HepG2 (cell line): Measurements from ENCODE around the gene WDR19. TPM values are rescaled to one million over a fixed set of nuclear protein-coding genes. Genes with fewer than 3 reads are reported as not detected.

Experiments
- DPF2 ChIP-seq: sonication (generic); formaldehyde crosslinking; IDR thresholded peaks from 2 replicates; pipeline ENCODE4 v1.4.0; 2020; ENCODE audit warnings: mild to moderate bottlenecking, low read depth, missing genetic modification reagents, borderline replicate concordance
- FUBP1 ChIP-seq: sonication (generic); formaldehyde crosslinking; IDR thresholded peaks from 2 replicates; pipeline ENCODE4 v1.5.1; 2020; ENCODE audit warnings: missing genetic modification reagents, mild to moderate bottlenecking, borderline replicate concordance
- HNF4G ChIP-seq, 2 experiments: sonication (generic) in 1 of 2; formaldehyde crosslinking in 1 of 2; IDR thresholded peaks; 2 replicates each; pipeline versions ENCODE4 v1.4.0 to v1.6.1; 2011 to 2020; ENCODE audit warnings: borderline replicate concordance in 2 of 2, low read depth in 2 of 2, mild to moderate bottlenecking in 2 of 2, low read length in 1 of 2, missing genetic modification reagents in 1 of 2, moderate library complexity in 1 of 2
- POLR2A ChIP-seq, 2 experiments: IDR thresholded peaks; 2 replicates each; pipeline ENCODE4 v1.6.1; 2011; ENCODE audit warnings: low read depth in 2 of 2, low read length in 2 of 2, mild to moderate bottlenecking in 1 of 2, moderate library complexity in 1 of 2; ENCODE audit not compliant: insufficient read depth in 1 of 2
- SNAPC2 ChIP-seq: sonication (generic); formaldehyde crosslinking; IDR thresholded peaks from 2 replicates; pipeline ENCODE4 v1.8.1; 2022; ENCODE audit warnings: mild to moderate bottlenecking, missing genetic modification reagents
- SP2 ChIP-seq: sonication (generic); formaldehyde crosslinking; IDR thresholded peaks from 2 replicates; pipeline ENCODE4 v1.5.1; 2020; ENCODE audit warnings: mild to moderate bottlenecking, missing genetic modification reagents
- ZC3H13 ChIP-seq: sonication (generic); formaldehyde crosslinking; IDR thresholded peaks from 2 replicates; pipeline ENCODE4 v1.8.1; 2023; ENCODE audit warnings: mild to moderate bottlenecking, missing genetic modification reagents, moderate library complexity
- ZNF160 ChIP-seq: sonication (generic); formaldehyde crosslinking; IDR thresholded peaks from 2 replicates; pipeline ENCODE4 v1.8.0; 2022; ENCODE audit warnings: mild to moderate bottlenecking, inconsistent platforms, missing genetic modification reagents
- ZNF256 ChIP-seq: sonication (generic); formaldehyde crosslinking; conservative IDR thresholded peaks from 2 replicates; pipeline ENCODE4 v1.4.0; 2020; ENCODE audit warnings: missing genetic modification reagents
- ZNF292 ChIP-seq: sonication (generic); formaldehyde crosslinking; IDR thresholded peaks from 2 replicates; pipeline ENCODE4 v1.8.1; 2022; ENCODE audit warnings: mild to moderate bottlenecking, low read depth, missing genetic modification reagents, borderline replicate concordance
- ZNF501 ChIP-seq: sonication (generic); formaldehyde crosslinking; IDR thresholded peaks from 2 replicates; pipeline ENCODE4 v1.5.1; 2020; ENCODE audit warnings: mild to moderate bottlenecking, moderate library complexity, missing genetic modification reagents
- ZNF580 ChIP-seq: IDR thresholded peaks from 2 replicates; pipeline ENCODE4 v1.6.1; 2016; ENCODE audit warnings: low read depth, borderline replicate concordance
- ZNF670 ChIP-seq: sonication (generic); formaldehyde crosslinking; IDR thresholded peaks from 2 replicates; pipeline ENCODE4 v1.8.0; 2022; ENCODE audit warnings: mild to moderate bottlenecking, missing genetic modification reagents, borderline replicate concordance
- ZNF704 ChIP-seq: sonication (generic); formaldehyde crosslinking; IDR thresholded peaks from 2 replicates; pipeline ENCODE4 v1.8.1; 2023; ENCODE audit warnings: mild to moderate bottlenecking, inconsistent platforms, moderate library complexity, missing genetic modification reagents, borderline replicate concordance
- ZNF749 ChIP-seq: sonication (generic); formaldehyde crosslinking; IDR thresholded peaks from 2 replicates; pipeline ENCODE4 v1.8.0; 2022; ENCODE audit warnings: mild to moderate bottlenecking, missing genetic modification reagents, moderate library complexity, borderline replicate concordance
- ZZZ3 ChIP-seq: sonication (generic); formaldehyde crosslinking; IDR thresholded peaks from 2 replicates; pipeline ENCODE4 v1.4.0; 2020; ENCODE audit warnings: missing genetic modification reagents, mild to moderate bottlenecking, borderline replicate concordance
- polyA plus RNA-seq, 8 experiments: library from polyadenylated mRNA; depleted of rRNA in 3 of 8; stranded (reverse) in 7 of 8; unstranded in 1 of 8; fragments of >200 nt; fragmentation: Illumina TruSeq in 4 of 8; extraction: Trizol in 4 of 8; gene quantifications; 2 replicates each; pipeline versions ENCODE4 v1.2.1 to v1.2.3, GENCODE V29; 2011 to 2016; ENCODE audit warnings: low read depth in 4 of 8, missing spikeins in 1 of 8, mixed read lengths in 1 of 8; ENCODE audit not compliant: insufficient read depth in 1 of 8
- total RNA-seq, 5 experiments: library from RNA; depleted of rRNA; stranded (reverse); fragments of >200 nt; fragmentation: Illumina TruSeq; extraction: Trizol; gene quantifications; 2 replicates each; pipeline ENCODE4 v1.2.3, GENCODE V29; 2016; ENCODE audit warnings: low read depth in 1 of 5
- TF ChIP-seq, protein P1 (sequence below), 2 experiments: sonication (generic) in 1 of 2; formaldehyde crosslinking in 1 of 2; IDR thresholded peaks; 2 replicates each; pipeline versions ENCODE4 v1.5.1 to v1.6.1; 2011 to 2020; ENCODE audit warnings: borderline replicate concordance in 1 of 2, low read depth in 1 of 2, low read length in 1 of 2, mild to moderate bottlenecking in 1 of 2, missing genetic modification reagents in 1 of 2, moderate library complexity in 1 of 2
- TF ChIP-seq, protein P2 (sequence below): sonication (generic); formaldehyde crosslinking; IDR thresholded peaks from 2 replicates; pipeline ENCODE4 v1.4.0; 2020; ENCODE audit warnings: missing genetic modification reagents, borderline replicate concordance

Gene WDR19
- total and polyA plus RNA-seq, 2 of the 13 experiments (the other 11 are each of a cell fraction or from before 2014, with no cell fraction given) = 22.9 to 34.1 TPM

DNA sequence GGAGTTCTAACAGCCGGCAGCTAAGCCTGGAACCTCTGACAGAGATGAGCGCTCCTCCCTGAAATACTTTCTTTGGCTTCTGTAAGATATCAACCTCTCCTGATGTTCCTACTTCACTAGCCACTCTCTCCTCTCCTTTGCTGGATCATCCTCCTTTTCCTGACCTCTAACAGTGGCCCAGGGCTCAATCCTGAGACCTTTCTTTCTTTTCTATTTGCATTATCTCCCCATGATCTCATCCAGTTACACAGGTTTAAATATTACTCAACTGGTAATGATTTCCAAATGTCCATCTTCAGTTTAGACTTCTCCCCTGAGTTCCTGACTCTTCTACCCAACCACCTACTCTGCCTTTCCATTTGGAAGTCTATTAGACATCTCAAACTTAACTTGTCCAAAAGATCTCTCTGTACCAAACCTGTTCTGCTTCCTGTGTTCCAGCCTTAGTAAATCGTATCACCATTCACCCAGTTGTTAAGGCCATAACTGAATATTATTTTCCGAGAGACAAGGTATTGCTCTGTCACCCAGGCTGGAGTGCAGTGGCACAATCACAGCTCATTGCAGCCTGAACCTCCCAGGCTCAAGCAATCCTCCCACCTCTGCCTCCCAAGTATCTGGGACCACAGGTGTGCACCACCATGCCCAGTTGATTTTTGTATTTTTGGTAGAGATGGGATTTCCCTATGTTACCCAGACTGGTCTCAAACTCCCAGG is 142.7 kb downstream of the WDR19 start (continued):
- TF ChIP-seq ZNF704 (no peak), ZZZ3 (CRISPR knock-in tag) (no peak), SNAPC2 (CRISPR knock-in tag) (peak; percentile 61; the same call in 1 of the 2 replicates), DPF2 (CRISPR knock-in tag) (no peak), HNF4G (IDR thresholded peaks at IDR 0.05; ENCODE audit: borderline replicate concordance, low read depth, low read length) (no peak), HNF4G (CRISPR knock-in tag; IDR thresholded peaks at IDR 0.05; ENCODE audit: borderline replicate concordance, low read depth) (no peak), POLR2A (IDR thresholded peaks at IDR 0.05; ENCODE audit: insufficient read depth in 1 of 2, low read depth in 2 of 2, low read length in 2 of 2) (no peak), ZNF580 (CRISPR knock-in tag) (no peak), FUBP1 (CRISPR knock-in tag) (no peak), ZC3H13 (no peak), ZNF501 (CRISPR knock-in tag) (no peak), ZNF749 (CRISPR knock-in tag) (no peak), ZNF256 (CRISPR knock-in tag) (no peak), ZNF160 (CRISPR knock-in tag) (no peak), ZNF292 (no peak), ZNF670 (CRISPR knock-in tag) (no peak), SP2 (CRISPR knock-in tag) (no peak)
- TF ChIP-seq, protein P1, sequence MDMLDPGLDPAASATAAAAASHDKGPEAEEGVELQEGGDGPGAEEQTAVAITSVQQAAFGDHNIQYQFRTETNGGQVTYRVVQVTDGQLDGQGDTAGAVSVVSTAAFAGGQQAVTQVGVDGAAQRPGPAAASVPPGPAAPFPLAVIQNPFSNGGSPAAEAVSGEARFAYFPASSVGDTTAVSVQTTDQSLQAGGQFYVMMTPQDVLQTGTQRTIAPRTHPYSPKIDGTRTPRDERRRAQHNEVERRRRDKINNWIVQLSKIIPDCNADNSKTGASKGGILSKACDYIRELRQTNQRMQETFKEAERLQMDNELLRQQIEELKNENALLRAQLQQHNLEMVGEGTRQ (IDR thresholded peaks at IDR 0.05; ENCODE audit: low read depth, low read length) = no peak
- TF ChIP-seq, protein P1 (CRISPR knock-in tag; IDR thresholded peaks at IDR 0.05; ENCODE audit: borderline replicate concordance) = peak; percentile 28; the same call in 1 of the 2 replicates
- TF ChIP-seq, protein P2, sequence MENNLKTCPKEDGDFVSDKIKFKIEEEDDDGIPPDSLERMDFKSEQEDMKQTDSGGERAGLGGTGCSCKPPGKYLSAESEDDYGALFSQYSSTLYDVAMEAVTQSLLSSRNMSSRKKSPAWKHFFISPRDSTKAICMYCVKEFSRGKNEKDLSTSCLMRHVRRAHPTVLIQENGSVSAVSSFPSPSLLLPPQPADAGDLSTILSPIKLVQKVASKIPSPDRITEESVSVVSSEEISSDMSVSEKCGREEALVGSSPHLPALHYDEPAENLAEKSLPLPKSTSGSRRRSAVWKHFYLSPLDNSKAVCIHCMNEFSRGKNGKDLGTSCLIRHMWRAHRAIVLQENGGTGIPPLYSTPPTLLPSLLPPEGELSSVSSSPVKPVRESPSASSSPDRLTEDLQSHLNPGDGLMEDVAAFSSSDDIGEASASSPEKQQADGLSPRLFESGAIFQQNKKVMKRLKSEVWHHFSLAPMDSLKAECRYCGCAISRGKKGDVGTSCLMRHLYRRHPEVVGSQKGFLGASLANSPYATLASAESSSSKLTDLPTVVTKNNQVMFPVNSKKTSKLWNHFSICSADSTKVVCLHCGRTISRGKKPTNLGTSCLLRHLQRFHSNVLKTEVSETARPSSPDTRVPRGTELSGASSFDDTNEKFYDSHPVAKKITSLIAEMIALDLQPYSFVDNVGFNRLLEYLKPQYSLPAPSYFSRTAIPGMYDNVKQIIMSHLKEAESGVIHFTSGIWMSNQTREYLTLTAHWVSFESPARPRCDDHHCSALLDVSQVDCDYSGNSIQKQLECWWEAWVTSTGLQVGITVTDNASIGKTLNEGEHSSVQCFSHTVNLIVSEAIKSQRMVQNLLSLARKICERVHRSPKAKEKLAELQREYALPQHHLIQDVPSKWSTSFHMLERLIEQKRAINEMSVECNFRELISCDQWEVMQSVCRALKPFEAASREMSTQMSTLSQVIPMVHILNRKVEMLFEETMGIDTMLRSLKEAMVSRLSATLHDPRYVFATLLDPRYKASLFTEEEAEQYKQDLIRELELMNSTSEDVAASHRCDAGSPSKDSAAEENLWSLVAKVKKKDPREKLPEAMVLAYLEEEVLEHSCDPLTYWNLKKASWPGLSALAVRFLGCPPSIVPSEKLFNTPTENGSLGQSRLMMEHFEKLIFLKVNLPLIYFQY = no peak
